HuH-7 (cell line): ENCODE results near the gene TMEM238.

Experiments used
- DNase-seq: peaks from one replicate; pipeline ENCODE4 v3.0.0; 2011; ENCODE audit warnings: low spot score

TMEM238 gene

DNA sequence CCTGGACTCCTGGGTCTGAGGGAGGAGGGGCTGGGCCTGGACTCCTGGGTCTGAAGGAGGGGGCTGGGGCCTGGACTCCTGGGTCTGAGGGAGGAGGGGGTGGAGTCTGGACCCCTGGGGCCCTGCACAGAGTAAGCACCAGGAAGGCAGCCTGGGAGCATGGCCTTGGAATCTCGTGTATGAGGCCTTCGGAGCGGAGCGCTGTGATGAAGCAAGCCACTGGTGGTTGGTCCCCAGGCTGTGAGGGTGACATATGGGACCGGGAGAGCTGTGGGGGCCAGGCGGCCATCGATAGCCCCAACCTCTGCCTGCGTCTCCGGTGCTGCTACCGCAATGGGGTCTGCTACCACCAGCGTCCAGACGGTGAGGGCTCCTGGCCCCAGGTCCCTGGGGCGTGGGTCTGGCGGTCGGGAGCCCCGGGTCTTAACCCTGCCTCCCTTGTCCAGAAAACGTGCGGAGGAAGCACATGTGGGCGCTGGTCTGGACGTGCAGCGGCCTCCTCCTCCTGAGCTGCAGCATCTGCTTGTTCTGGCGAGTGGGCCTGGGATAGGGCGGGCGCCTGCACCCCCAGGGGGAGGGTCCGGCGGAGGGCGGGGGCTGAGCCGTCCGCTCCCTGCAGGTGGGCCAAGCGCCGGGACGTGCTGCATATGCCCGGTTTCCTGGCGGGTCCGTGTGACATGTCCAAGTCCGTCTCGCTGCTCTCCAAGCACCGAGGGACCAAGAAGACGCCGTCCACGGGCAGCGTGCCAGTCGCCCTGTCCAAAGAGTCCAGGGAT lies 6.5 kb downstream of the TMEM238 start:
- DNase-seq, result no peak

DNA sequence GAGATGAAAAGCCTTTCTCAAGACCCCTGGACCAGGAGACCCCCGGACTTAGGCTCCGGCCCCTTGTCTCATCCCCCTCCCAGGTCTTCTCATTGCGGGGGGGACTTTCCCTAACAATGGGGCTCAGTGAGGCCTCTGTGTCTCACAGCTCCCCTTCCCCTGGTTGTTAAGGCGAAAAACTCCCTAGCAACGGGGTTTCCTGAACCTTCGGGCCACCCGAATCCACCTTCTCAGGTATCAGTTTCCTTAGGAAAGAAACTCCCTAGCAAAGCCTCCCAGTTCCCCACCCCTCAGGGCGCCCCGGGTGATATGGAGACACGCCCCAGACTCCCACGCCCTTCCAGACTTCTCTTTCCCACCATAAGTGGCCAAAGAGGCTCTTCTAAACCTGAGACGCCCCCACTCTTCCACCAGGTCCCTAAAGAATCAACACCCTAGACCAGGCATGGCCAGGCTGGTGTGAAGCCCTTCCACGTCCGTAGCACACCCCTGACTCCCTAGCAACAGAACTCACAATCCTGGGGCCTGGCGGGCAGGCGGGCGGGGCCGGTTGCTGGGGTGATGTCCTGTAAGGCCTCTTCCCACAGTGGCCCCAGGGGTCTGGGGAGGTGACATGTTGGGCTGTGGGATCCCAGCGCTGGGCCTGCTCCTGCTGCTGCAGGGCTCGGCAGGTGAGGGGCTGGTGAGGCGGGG lies 7.7 kb downstream of the TMEM238 start, which contains the start of gene TMEM190:
Gene TMEM190, plus strand, starts transcription at position 586 of the 693 bp plus-strand sequence. Its CDS starts 28 bp downstream, at position 614.
- no peak for DNase-seq

DNA sequence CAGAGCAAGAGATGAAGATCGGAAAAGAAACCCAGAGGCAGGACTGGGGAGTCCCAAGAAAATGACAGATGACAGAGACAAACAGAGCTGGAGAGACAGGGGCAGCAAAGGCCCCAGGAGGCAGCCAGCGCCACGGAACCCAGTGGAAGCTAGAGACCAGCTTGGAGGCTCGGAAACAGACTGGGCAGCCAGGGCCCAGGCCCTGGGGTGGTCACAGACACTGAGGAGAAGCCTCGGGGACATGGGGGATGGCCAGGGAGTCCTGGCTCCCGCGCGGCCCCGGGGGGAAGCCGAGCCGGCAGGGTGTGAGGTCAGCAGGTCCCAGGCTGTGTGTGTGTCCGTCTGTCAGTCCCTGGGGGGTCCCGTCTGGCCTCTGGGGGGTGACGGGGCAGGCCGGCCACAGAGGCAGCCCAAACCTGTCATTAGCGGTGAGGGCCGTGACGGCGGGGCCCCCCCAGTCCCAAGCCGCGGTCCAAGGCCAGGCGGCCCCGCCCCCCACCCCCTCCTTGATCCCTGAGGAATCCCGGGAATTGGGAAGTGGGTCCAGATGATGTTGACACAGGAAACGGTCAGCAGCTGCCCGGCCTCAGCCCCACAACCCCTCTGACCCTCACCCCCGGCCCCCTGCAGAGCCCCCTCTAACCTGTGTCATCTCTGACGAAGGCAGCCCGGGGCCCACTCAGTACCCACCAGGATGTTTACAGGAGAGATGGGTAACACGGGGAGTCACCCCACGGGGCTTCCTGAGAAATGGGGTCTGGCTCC lies 9.9 kb downstream of the TMEM238 start:
- no peak for DNase-seq

DNA sequence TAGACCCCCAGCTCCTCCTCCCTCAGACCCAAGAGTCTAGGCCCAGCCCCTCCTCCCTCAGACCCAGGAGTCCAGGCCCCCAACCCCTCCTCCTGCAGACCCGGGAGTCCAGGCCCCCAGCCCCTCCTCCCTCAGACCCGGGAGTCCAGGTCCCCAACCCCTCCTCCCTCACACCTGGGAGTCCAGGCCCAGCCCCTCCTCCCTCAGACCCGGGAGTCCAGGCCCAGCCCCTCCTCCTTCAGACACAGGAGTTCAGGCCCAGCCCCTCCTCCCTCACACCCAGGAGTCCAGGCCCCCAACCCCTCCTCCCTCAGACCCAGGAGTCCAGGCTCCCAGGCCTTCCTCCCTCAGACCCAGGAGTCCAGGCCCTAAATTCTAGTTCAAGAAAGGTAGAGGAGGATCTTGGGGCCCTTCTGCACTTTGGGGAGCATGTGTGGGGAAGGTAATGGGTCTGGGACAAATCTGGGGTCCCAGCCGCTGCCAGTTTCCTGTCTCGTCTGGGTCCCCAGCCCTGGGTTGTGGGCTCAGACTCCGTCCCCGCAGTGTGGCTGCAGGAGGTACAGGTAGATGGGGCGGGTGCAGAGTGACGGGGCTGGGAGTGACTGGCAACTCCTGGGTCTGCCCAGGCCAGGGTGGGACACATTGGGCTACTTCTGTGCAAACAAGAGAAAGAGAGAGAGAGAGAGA lies 10.6 kb downstream of the TMEM238 start:
- no peak for DNase-seq

DNA sequence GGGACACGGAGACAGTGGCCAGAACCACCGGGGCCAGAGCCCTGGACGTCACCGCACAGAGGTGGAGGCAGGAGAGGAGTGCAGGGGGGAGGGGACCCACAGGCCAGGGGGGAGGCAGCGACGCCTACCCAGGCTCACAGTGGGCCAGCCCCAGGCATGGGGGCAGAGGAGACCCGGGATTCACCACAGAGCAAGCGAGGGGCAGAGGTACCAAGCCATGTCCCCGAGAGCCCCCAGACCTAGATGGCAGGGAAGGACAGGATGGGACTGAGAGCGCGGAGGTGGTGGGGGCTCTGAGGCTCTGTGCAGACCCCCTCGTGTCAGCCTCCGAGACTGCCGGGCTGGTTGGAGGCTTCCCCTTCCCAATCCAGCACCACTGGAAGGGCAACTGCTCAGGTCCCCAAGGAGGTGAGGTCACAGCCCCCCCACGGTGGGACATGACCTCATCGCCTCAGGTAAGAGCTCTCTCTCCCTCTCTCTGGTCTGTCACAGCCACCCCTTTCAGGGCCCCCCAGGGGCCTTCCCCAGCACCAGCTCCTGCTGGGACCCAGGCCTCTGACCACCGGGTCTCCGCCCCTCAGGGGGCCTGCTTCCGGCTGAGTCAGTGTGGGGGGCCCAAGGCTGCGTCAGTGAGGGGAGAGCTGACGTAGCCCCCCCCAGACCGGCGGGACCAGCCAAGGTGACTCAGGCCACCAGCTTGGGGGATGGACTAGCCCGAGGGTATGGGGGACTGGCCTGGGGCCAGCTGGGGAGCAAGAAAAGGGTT lies 11.6 kb downstream of the TMEM238 start:
- DNase-seq, result no peak

DNA sequence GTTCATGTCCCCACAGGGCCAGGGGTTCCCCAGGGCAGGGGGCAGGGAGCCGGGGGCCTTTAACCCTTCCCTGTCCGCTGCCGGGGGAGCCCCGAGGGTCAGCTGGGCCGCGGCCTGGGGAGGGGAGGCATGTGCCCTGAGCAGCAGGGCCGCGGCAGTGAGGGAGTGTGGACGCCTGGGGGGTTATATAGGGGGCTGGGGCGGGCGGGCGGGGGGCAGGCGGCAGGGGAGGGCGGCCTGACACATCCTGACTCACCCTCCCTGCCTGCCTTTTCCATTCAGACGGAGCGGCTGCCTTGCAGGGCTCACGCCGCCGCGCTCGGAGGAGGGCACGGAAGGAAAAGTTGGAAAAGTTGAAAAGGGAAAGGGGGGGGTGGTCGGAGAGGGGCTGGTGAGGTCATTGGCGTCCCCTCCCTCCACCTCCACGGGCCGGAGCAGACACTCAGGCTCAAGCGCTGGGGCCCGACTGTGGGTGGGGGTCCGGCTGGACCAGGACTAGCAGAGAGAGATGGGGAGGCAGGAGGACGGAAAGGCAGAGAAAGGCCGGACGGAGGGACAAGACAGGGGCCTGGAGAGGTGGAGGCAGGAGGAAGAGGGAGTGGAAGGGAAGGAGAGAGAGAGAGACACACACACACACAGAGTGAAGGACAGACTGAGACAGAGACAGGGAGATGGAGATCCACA lies 13.6 kb downstream of the TMEM238 start, which contains the start of gene IL11:
Gene IL11, minus strand, starts transcription at position 159 of the 684 bp plus-strand sequence. Its CDS starts 153 bp downstream, at position 6.
- no peak for DNase-seq

DNA sequence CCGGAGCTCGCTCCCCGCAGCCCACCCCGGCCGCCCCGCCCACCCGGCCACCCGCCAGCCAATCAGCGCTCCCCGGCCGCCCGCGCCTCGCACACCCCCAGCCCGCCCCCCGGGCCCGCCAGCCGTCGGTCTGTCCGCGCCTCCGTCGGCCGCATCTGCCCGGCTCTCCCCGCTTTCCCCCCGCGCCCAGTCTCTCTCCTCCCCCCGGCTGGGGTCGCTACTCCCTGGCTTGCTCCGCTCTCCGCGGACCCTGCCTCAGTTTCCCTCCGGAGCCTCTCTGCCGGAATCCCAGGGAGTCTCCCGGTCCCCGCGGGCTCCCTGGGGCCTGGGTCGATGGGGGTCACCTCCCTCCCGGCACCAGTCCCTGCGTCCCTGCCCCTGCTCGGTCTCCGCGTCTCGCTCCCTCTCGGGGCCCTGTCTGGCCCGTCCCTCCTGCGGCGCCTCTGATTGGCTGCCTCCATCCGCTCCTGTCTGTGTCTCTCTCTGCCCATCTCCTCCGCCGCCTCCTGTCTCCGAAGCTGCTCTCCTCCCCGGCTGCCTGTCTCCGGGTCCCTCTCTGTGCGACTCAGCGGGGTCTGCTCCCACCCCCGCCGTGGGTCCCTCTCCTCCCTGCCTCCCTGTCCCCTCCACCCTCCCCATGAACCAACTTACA lies 14.3 kb downstream of the TMEM238 start:
- peak; percentile 91 for DNase-seq

DNA sequence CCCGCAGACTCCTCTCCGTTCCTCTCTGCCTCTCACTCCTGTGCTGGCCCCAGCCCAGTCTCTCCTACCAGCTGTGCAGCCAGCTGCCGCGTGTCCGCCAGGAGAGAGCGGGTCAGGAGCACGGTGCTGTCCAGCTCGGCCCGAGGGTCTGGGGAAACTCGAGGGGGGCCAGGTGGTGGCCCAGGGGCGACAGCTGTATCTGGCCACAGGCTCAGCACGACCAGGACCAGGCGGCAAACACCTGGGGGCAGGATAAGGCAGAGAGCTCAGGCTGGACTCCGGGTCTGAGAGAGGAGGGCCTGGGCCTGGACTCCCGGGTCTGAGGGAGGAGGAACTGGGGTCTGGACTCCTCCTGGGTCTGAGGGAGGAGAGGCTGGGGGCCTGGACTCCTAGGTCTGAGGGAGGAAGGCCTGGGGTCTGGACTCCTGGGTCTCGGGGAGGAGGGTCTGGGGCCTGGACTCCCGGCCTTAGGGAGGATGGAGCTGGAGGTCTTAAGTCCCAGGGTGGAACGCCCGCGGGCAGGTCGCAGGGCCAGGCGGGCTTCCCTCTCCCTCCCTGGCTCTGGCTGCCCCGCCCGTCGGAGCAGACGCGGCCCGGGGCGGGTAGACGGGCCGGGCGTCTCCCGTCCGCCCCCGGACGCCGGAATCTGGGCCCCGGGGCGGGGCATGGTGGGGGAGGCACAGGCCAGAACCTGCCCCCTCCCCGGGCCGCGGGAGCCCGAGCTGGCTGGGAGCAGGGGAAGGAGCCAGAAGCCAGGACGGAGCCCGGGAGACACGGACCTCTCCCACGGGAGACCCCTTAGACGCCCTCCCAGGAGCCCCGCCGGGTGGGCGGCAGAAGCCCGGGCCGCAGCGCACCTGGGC lies 15.2 kb downstream of the TMEM238 start:
- peak; percentile 61 for DNase-seq

DNA sequence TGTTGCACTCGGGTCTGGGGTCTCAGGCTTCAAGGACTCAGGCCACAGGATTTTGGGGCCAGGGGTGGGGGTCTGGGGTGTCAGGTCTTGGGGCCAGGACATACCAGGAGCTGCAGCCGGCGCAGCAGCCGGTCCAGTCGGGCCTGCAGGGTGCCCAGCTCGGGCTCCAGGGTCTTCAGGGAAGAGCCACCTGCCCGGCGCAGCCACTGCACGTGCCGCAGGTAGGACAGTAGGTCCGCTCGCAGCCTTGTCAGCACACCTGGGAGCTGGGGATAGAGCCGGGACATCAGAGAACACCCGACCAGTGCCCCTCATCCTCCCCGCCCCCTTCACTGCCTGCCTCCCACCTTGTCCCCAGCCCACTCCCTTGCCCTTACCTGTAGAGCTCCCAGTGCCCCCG lies 16.0 kb downstream of the TMEM238 start:
- no peak for DNase-seq

DNA sequence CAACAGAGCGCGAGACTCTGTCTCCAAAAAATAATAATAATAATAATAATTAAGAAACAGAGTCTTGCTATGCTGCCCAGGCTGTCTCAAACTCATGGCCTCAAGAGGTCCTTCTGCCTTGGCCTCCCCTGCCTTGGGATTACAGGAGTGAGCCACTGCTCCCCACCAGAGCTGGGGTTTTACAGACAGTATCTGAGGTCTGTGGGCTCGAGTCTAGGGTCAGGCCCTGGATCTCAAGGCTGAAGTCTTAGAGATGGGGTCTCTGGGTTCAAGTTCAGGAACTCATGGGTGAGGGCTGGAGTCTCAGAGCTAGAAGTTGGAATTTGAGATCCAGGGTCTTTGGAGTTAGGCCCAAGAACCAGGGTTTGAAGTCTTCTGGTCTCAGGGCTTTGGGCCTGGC lies 17.3 kb downstream of the TMEM238 start:
- DNase-seq, result no peak

DNA sequence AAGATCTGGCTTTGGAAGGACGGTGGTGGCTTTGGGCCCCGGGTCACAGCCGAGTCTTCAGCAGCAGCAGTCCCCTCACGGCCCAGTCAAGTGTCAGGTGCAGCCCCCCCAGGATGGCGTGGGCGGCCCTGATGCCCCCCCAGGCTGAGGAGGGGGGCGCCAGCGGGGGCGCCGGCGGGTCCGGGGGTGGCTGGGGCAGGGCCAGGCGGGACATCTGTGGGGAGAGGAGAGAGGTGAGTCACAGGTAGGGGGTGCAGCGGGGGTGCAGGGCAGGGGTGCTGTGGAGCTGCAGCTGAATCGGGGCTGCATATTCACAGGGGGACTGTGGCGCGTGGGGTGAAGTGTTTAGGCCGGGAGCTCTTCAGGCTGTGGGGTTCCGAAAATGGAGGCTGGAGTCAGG lies 18.1 kb downstream of the TMEM238 start:
- DNase-seq, result no peak

DNA sequence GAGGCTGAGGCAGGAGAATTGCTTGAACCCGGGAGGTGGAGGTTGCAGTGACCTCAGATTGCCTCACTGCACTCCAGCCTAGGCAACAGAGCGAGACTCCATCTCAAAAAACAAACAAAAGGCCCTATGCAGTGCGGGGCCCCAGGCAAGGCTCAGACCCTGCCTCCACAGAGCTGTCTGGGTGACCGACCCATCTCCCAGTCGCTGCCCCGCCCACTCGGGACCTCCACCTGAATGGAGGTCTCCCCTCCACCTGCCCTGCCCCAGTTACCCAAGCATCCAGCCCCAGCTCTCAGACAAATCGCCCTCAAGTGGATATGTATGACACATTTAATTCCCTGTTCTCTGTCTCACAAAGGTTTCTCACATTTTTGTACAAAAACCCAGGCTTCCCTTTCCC lies 18.8 kb downstream of the TMEM238 start:
- DNase-seq, result no peak

DNA sequence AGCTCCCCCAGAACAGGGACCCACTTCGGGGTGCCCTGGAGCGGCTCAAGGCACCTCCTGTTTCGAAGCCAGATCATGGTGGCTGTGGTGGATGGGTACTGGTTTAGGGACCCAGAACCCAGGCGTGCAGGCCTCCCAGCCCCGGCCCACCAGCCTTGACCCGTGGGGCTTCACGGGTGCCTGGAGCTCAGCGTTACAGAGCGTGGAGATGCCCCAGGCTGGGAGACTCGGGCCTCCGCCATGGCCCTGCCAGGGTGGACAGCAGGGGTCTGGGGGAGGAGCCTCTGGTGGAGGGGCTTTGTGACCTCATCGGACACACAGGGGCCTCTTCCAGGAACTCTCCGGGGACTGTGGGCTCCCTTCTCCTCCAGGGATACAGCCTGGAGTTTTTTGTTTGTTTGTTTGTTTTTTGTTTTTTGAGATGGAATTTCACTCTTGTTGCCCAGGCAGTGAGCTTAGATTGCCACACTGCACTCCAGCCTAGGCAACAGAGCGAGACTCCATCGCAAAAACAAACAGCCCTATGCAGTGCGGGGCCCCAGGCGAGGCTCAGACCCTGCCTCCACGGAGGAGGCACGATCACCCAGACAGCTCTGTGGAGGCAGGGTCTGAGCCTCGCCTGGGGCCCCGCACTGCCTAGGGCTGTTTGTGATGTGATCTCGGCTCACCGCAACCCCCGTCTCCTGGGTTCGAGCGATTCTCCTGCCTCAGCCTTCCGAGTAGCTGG lies 20.9 kb downstream of the TMEM238 start, which contains the start of gene GARIN5B:
Gene GARIN5B, minus strand, starts transcription at position 271 of the 727 bp plus-strand sequence. Its CDS starts 194 bp downstream, at position 77.
- DNase-seq, result no peak

DNA sequence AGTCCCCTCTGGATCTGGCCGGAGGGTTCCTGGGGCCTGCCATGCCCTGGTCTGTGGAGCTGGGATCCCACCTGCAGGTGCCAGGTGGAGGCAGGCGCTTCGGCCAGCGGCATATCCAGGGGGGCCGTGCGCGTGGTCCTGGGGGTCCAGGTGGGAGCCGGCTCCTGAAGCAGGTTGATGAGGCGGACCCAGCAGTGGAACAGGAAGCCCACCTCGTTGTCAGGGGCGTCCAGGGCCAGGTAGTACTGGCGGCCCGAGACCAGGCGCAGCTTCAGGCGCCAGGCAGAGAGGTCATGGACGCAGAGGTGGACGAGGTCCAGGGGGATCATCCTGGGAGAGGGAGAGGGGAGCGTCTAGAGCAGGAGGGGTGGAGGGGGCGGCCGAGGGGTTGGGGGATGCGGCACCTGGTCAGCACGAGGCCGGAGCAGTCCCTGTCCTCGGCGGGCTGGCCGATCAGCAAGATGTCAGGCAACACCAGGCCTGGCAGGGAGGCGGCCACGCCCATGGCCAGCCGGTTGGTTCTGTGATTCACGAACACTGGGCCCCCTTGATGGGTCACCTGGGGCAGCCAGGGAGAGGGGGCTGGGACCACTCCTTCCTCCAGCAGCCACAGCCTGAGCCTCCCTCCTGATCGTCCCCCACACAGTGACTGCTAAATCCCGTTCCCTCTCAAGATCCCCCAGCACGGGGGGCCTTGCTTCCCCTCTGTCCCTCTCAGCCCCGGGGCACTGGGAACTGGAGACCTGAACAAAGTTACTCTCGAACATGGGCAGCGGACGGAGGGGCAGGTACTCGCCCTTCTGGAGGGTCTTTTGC lies 21.7 kb downstream of the TMEM238 start:
- no peak for DNase-seq

DNA sequence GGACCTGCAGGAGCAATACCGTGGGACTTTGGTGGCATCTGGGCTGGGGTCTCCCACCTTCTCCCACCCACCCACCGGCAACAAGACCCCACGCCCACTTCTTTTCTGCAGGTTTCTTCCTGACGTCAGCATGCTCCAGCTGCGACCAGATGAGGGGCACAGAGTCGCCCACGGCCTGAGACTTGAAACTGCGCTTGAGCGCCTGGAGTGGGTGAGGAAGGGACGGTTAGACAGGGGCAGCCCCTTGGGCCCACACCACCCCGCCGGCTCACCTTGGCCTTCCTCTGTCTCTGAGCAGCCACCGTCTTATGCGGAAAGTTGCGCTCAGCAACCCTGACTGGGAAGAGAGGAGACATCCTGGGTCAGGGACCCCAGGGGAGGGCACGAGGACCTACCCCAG lies 23.2 kb downstream of the TMEM238 start:
- no peak for DNase-seq

DNA sequence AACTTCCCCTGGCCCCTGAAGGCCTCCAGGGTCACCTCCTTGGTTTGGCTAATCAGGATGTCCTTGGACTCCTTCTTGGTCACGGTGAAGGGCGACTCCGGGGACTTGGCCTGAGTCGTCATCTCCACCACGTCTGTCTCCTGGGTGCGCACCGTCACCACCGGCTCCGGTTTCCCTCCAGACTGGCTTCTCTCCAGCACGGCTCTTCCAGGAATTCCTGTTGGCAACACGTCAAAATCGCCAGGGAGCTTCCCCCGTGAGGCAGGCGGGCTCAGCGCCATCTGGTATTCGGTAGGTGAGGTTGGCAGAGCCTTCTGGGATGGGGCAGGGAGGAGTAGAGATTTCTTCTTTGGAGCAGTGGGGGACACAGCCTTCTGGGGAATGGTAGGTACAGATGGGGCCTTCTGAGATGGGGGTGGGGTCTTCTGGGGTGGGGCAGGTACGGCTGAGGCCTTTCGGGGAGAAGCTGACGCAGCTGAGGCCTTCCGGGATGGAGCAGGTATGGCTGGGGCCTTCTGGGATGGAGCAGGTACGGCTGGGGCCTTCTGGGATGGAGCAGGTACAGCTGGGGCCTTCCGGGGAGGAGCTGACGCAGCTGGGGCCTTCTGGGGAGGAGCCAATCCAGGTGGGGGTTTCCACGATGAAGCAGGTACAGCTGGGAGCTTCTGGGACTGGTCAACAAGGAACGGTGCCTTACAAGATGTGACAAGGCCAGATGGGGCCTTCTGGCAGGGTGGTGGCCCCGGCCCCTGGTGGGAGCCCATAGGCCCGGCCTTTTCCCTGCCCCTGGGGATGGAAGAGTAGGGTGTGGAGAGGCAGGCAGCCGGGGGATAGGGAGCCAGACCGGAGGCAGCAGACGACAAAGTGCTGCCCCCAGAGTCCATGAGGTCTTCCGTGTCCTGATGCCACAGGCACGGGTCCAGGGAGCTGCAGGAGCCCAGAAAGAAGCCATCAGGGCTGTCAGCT lies 24.9 kb downstream of the TMEM238 start:
- DNase-seq, result no peak
